Measurements from ENCODE around the gene CTIF.

Gene CTIF

DNA sequence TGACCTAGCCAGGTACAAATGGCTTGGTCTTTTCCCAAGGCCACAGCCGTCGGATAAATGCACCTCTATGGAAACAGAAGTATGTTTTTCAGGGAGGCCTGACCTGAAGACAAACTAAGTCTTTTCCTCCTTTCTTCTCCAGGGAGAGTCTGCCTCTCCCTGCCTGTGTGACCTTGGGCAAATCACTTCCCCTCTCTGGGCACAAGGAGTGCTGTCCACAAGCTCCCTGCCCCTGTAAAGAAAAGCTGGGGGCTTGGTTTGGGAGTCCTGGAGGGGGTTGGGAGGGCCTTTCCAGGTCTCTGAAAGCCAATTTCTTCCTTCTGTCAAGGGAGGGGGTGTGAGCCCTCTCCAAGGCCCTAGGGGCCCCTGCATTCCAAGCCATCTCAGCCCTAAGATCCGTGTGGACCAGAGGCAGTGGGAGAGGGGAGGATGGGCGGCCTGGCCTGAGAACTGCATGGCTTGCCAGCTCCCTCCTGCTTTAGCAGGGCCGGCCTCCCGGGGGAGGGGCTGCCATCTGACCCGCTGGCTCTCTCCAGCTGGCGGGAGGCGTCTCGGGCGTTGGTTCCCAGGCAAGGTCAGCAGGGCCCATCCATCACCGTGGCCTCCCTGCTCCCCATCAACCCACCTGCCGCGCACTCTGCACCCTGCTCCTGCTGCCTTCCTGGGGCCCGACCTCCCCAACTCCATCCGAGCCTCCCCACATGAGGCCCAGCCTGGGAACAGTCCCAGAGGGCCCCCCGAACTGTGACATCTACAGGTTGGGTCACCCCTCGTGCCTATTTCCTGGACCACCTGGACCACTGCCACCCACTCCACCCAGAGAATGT is 350.5 kb downstream of the CTIF start:
- H3K27ac ChIP-seq (ENCODE audit: low read length) = no peak overlapping the region
- no peak overlapping the region for H3K4me3 ChIP-seq (ENCODE audit: low read length)
- no peaks in the 10 kb centered on the region for H3K27me3 ChIP-seq (ENCODE audit: low read depth, low read length)
- no peaks in the 10 kb centered on the region for H3K9me3 ChIP-seq (ENCODE audit: insufficient read depth, low read length)
- no peaks in the 10 kb centered on the region for H4K20me1 ChIP-seq (ENCODE audit: insufficient read depth, low read length)
- no peak for TF ChIP-seq CTCF (IDR thresholded peaks at IDR 0.05; ENCODE audit: low read depth, low read length)
- TF ChIP-seq EZH2phosphoT487 (IDR thresholded peaks at IDR 0.05; ENCODE audit: low read depth) = no peak
- no peak overlapping the region for H3K4me2 ChIP-seq (ENCODE audit: low read length)
- H2AFZ ChIP-seq (ENCODE audit: low read depth, low read length) = no peak overlapping the region
- H3K36me3 ChIP-seq (replicated peaks; ENCODE audit: low read depth, low read length) = no peaks in the 10 kb centered on the region
- H3K9ac ChIP-seq (ENCODE audit: low read length) = no peak overlapping the region
- no peaks in the 10 kb centered on the region for H3K79me2 ChIP-seq (ENCODE audit: low read length)
- no peaks in the 10 kb centered on the region for H3K4me1 ChIP-seq (ENCODE audit: low read length)

GRCh38 chr18:48889981-48890762 is 351.3 kb downstream of the CTIF start:
- H3K27ac ChIP-seq (ENCODE audit: low read length) = no peak overlapping the region
- no peak overlapping the region for H3K4me3 ChIP-seq (ENCODE audit: low read length)
- H3K9me3 ChIP-seq (ENCODE audit: insufficient read depth, low read length) = no peaks in the 10 kb centered on the region
- H3K79me2 ChIP-seq (ENCODE audit: low read length) = no peaks in the 10 kb centered on the region
- H3K4me2 ChIP-seq (ENCODE audit: low read length) = no peak overlapping the region
- H3K9ac ChIP-seq (ENCODE audit: low read length) = no peak overlapping the region
- no peak overlapping the region for H2AFZ ChIP-seq (ENCODE audit: low read depth, low read length)
- no peaks in the 10 kb centered on the region for H4K20me1 ChIP-seq (ENCODE audit: insufficient read depth, low read length)
- H3K36me3 ChIP-seq (replicated peaks; ENCODE audit: low read depth, low read length) = no peaks in the 10 kb centered on the region
- no peaks in the 10 kb centered on the region for H3K27me3 ChIP-seq (ENCODE audit: low read depth, low read length)
- TF ChIP-seq CTCF (IDR thresholded peaks at IDR 0.05; ENCODE audit: low read depth, low read length) (no peak), EZH2phosphoT487 (IDR thresholded peaks at IDR 0.05; ENCODE audit: low read depth) (no peak)
- H3K4me1 ChIP-seq (ENCODE audit: low read length) = no peaks in the 10 kb centered on the region

GRCh38 chr18:48891721-48892120 is 352.9 kb downstream of the CTIF start:
- Histone ChIP-seq H4K20me1 (ENCODE audit: insufficient read depth, low read length) (no peaks in the 10 kb centered on the region), H3K4me2 (ENCODE audit: low read length) (no peak overlapping the region), H3K9ac (ENCODE audit: low read length) (no peak overlapping the region), H3K4me1 (ENCODE audit: low read length) (peaks cover 6% of the 10 kb centered on the region), H3K4me3 (ENCODE audit: low read length) (no peak overlapping the region), H3K27me3 (ENCODE audit: low read depth, low read length) (no peaks in the 10 kb centered on the region), H2AFZ (ENCODE audit: low read depth, low read length) (no peak overlapping the region), H3K36me3 (replicated peaks; ENCODE audit: low read depth, low read length) (no peaks in the 10 kb centered on the region), H3K79me2 (ENCODE audit: low read length) (no peaks in the 10 kb centered on the region), H3K9me3 (ENCODE audit: insufficient read depth, low read length) (no peaks in the 10 kb centered on the region), H3K27ac (ENCODE audit: low read length) (no peak overlapping the region)
- TF ChIP-seq CTCF (IDR thresholded peaks at IDR 0.05; ENCODE audit: low read depth, low read length) (no peak), EZH2phosphoT487 (IDR thresholded peaks at IDR 0.05; ENCODE audit: low read depth) (no peak)

- no peaks in the 10 kb centered on the region for H3K9me3 ChIP-seq (ENCODE audit: insufficient read depth, low read length)
- no peak overlapping the region for H2AFZ ChIP-seq (ENCODE audit: low read depth, low read length)
- no peak overlapping the region for H3K27ac ChIP-seq (ENCODE audit: low read length)
- H3K4me1 ChIP-seq (ENCODE audit: low read length) = peaks cover 12% of the 10 kb centered on the region
- no peak overlapping the region for H3K9ac ChIP-seq (ENCODE audit: low read length)
- no peaks in the 10 kb centered on the region for H3K79me2 ChIP-seq (ENCODE audit: low read length)
- no peak for TF ChIP-seq EZH2phosphoT487 (IDR thresholded peaks at IDR 0.05; ENCODE audit: low read depth)
- H3K4me3 ChIP-seq (ENCODE audit: low read length) = no peak overlapping the region
- H3K36me3 ChIP-seq (replicated peaks; ENCODE audit: low read depth, low read length) = no peaks in the 10 kb centered on the region
- no peaks in the 10 kb centered on the region for H3K27me3 ChIP-seq (ENCODE audit: low read depth, low read length)
- H4K20me1 ChIP-seq (ENCODE audit: insufficient read depth, low read length) = no peaks in the 10 kb centered on the region
- H3K4me2 ChIP-seq (ENCODE audit: low read length) = no peak overlapping the region
Measured at GRCh38 chr18:48892146-48892855, 353.5 kb downstream of the CTIF start.
